GM19395 (cell line): ENCODE results near the gene OR2J2.
"Not testable (repeated sequence)": the region's sequence is repeated elsewhere in the genome, so short reads cannot be mapped to it uniquely, and the experiment has no call there.

Experiments used
- ATAC-seq: cut with Tn5 transposase; IDR thresholded peaks from one replicate; pipeline ENCODE4 v1.9.1; 2021; ENCODE audit warnings: mild to moderate bottlenecking, moderate library complexity; ENCODE audit not compliant: unreplicated experiment

OR2J2 gene

GRCh38 chr6:29170607-29171006 is at the start of gene OR2J2:
TSS of gene OR2J2 (plus strand) at chr6:29170907. CDS start at chr6:29173636, 2,729 bp downstream.
- ATAC-seq: not testable (repeated sequence)

- no peak for ATAC-seq
These were observed 41.2 kb upstream of the OR2J2 start for GRCh38 chr6:29129326-29130012.

- ATAC-seq: no peak
These were observed 40.1 kb upstream of the OR2J2 start for GRCh38 chr6:29130644-29131043.

- ATAC-seq: no peak
These were observed 39.0 kb upstream of the OR2J2 start for GRCh38 chr6:29131691-29132090.

DNA sequence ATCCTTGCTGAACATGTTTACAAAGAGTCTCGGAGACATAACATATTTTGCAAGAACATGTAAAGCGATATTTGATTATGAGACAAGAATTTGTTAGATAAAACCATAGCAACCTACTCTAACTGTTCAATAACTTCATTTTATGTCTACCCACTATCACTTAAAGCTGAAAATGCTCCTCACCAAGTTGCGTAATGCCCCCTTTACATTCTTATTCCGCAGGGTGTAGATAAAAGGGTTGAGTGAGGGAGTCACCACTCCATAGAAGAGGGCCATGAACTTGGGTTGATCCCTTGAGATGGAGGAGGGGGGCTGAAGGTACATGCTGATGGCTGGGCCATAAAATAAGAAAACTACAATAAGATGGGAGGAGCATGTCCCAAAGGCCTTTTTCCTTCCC is 33.0 kb upstream of the OR2J2 start:
- ATAC-seq: no peak

- no peak for ATAC-seq
These were observed 29.1 kb upstream of the OR2J2 start for GRCh38 chr6:29141606-29142005.

DNA sequence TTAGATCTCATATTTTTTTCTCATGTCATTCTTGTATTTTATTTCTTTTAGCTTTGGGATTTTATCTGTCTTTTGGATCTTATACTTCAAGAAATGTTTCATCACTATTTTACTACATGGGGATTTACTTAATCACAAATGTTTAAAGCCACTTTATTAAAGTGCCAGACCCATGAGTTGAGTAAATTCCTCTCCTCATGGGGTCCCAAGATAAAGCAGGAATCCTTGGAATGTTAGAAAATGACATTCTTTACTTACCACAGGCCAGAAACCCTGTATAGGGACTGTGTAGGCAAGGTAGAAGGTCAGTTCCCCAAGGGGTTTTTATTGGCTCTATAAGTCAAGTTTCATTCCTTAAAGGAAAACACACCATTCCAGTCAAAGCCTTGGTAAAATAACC is 28.4 kb upstream of the OR2J2 start:
- no peak for ATAC-seq

- no peak for ATAC-seq
These were observed 24.5 kb upstream of the OR2J2 start for GRCh38 chr6:29146179-29146578.

- ATAC-seq: no peak
These were observed 23.6 kb upstream of the OR2J2 start for GRCh38 chr6:29147074-29147473.

DNA sequence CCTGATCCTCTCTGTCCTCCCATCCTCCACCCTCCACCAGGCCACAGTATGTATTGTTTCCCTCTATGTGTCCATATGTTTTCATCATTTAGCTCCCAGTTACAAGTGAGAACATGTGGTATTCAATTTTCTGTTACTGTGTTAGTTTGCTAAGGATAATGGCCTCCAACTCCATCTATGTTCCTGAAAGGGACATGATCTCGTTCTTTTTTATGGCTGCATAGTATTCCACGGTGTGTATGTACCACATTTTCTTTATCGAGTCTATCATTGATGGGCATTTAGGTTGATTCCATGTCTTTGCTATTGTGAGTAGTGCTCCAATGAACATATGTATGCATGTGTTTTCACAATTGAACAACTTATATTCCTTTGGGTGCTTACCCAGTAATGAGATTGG is 21.3 kb upstream of the OR2J2 start:
- ATAC-seq: not testable (repeated sequence)

DNA sequence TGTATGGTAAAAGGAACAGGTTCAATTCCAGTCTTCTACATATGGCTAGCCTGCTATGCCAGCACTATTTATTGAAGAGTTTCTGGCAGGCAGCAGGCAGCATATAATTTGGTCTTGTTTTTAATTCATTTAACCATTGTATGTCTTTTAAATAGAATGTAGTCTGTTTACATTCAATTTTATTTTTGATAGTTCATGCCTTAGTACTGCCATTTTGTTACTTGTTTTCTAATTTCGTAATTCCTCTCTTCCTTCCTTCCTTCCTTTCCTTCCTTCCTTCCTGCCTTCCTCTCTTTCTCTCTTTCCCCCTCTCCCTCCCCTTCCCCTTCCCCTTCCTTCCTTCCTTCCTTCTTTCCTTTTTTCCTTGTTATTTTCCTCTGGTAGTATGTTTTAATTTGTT is 17.6 kb upstream of the OR2J2 start:
- no peak for ATAC-seq

- not testable (repeated sequence) for ATAC-seq
These were observed 15.5 kb upstream of the OR2J2 start for GRCh38 chr6:29155182-29155581.

GRCh38 chr6:29159922-29160321 is 10.8 kb upstream of the OR2J2 start:
- ATAC-seq: not testable (repeated sequence)

DNA sequence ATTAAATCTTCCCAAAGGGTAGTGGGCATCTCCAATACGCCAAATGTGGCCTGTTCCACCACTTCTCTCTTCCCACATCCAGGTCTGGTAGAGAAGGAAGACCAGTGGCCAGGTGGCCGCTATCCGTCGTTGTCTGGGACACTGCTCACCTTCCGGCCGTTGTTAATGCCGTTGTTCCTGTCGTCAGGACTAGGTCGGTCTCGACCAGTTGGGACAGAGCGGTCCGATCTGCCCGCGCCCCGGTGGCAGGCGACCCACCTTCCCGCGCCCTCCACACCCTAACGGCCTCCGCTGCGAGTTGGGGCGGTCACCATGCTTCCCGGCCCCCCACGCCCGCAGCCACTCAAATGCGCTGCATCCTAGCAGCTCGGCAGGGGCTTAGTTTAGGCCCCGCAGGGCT is 5.1 kb upstream of the OR2J2 start:
- ATAC-seq: not testable (repeated sequence)

DNA sequence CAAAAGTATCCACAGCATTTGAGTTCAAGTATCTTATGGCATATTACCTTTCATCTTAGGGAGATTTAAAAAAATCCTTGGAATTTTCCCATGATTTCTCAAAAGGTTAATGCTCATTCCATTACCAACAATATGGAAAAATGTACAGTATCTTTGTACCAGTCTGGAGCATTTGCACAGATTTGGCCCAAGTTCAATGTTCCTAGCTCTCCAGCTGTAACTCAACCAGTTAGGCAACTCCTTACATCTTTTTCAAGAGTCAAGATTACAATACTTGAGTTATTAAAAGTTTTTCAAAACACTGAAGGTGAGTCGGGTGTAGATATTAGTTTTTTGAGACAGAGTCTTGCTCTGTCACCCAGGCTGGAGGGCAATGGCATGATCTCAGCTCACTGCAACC is 1.0 kb downstream of the OR2J2 start:
- no peak for ATAC-seq

GRCh38 chr6:29183594-29183993 is 12.9 kb downstream of the OR2J2 start:
- ATAC-seq: no peak

- ATAC-seq: not testable (repeated sequence)
These were observed 18.0 kb downstream of the OR2J2 start for GRCh38 chr6:29188659-29189058.

GRCh38 chr6:29200767-29201662 is 30.3 kb downstream of the OR2J2 start:
- ATAC-seq: no peak

DNA sequence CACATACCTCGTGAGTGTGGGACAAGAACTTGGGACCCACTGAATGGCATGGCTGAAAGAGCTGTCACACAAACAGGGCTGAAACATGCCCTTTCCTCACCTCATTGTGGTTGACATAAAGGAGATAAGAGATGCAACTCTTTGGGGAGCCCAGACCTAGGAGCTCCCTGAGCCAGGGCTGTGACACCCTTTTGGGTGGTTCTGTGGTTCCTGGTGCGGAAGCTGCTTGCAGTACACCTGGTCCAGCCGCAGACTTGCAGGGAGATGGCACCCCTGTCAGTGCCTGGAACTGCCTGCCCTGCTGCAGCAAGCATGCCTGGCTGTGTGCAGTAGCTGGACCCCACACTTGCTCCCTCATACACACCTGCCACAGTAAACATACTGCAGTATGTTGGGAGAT is 31.3 kb downstream of the OR2J2 start:
- no peak for ATAC-seq

- no peak for ATAC-seq
These were observed 40.8 kb downstream of the OR2J2 start for GRCh38 chr6:29211488-29211887.

DNA sequence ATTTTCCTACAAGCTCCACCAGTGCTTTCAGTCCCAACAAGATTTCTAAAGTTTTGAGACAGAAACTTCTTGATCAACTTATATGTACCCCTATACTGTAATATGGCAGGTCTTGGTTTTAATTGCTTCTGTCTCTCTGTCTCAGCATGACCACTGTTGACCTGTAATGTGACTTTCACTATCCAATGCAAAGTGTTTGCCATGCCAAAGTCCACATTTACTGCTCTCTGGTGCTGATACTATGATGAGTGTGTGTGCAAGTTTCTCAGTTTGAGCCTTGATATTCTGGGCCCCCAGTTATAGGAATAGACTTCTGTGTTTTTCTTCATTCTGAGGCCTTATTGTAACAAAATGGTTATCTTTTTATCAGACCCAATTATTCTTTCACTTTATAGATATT is 45.8 kb downstream of the OR2J2 start:
- ATAC-seq: no peak

- not testable (repeated sequence) for ATAC-seq
These were observed 46.5 kb downstream of the OR2J2 start for GRCh38 chr6:29217242-29217641.
